Sigmoid colon (tissue), 4 donors: Measurements from ENCODE around the gene FLCN.

Source experiments
- CTCF ChIP-seq, 4 experiments: fragments of 450-650 bp in 3 of 4; fragments of 200-600 bp in 1 of 4; IDR thresholded peaks; one replicate each; pipeline ENCODE4 v1.5.1; 2016 to 2019; ENCODE audit warnings: antibody characterized with exemption in 4 of 4, mild to moderate bottlenecking in 3 of 4, moderate library complexity in 2 of 4
- EP300 ChIP-seq, 4 donors: sonication (generic); formaldehyde crosslinking; IDR thresholded peaks; one replicate each; pipeline ENCODE4 v1.6.1; 2017; ENCODE audit warnings: antibody characterized with exemption in 4 of 4
- POLR2A ChIP-seq, 2 donors: fragments of 450-650 bp; IDR thresholded peaks; one replicate each; pipeline ENCODE4 v1.6.1; 2016; ENCODE audit warnings: antibody characterized with exemption in 2 of 2, mild to moderate bottlenecking in 2 of 2, moderate library complexity in 2 of 2
- POLR2AphosphoS5 ChIP-seq, 4 donors: sonication (generic); formaldehyde crosslinking; IDR thresholded peaks; one replicate each; pipeline ENCODE4 v1.6.1; 2017; ENCODE audit warnings: antibody characterized with exemption in 4 of 4

- TF ChIP-seq CTCF (IDR thresholded peaks at IDR 0.05) (no peak), EP300 (IDR thresholded peaks at IDR 0.05) (no peak), POLR2AphosphoS5 (IDR thresholded peaks at IDR 0.05) (no peak), POLR2A (IDR thresholded peaks at IDR 0.05) (no peak)
Measured at GRCh38 chr17:17168401-17168800, 68.6 kb downstream of the FLCN start.
